ENCODE measurements around the gene IFT81. TPM values are rescaled to one million over a fixed set of nuclear protein-coding genes. Genes with fewer than 3 reads are reported as not detected.

IFT81 gene
- total and polyA plus RNA-seq, 2 experiments from 2014 or later = 17.5 to 22.3 TPM

DNA sequence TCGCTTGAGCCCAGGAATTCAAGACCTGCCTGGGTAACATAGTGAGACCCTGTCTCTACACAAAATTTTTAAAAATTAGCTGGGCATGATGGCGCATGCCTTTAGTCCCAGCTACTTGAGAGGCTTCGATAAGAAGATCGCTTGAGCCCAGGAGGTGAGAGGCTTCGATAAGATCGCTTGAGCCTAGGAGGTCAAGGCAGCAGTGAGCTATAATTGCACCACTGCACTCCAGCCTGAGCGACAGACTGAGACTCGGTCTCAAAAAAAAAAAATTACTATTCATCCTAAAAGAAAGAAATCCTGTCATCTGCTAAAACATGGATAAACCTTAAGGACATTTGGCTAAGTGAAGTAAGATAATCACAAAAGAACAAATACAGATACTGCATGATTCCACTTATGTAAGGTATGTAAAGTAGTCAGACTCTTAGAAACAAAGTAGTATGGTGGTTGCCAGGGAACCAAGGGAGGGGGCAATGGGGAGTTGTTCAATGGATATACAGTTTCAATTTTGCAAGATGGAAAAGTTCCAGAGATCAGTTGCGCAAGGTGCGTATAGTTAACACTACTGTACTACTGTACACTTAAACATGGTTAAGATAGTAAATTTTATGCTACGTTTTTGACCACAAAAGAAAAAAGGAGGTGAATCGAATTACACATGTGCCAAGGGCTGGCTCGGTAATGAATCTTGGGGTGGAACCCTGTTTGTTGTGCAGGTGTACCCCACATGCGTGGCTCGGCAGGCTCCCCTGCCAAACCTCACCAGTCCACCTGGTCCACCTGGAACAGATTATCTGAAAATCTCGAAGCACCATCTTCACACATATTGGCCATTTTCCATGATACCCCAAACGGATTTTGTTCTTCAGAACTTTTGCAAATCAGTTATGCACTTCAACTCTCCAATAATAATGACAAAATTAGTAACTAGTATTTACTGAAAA lies 138.6 kb downstream of the IFT81 start (continued):
- TF ChIP-seq, protein P1, sequence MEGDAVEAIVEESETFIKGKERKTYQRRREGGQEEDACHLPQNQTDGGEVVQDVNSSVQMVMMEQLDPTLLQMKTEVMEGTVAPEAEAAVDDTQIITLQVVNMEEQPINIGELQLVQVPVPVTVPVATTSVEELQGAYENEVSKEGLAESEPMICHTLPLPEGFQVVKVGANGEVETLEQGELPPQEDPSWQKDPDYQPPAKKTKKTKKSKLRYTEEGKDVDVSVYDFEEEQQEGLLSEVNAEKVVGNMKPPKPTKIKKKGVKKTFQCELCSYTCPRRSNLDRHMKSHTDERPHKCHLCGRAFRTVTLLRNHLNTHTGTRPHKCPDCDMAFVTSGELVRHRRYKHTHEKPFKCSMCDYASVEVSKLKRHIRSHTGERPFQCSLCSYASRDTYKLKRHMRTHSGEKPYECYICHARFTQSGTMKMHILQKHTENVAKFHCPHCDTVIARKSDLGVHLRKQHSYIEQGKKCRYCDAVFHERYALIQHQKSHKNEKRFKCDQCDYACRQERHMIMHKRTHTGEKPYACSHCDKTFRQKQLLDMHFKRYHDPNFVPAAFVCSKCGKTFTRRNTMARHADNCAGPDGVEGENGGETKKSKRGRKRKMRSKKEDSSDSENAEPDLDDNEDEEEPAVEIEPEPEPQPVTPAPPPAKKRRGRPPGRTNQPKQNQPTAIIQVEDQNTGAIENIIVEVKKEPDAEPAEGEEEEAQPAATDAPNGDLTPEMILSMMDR (conservative IDR thresholded peaks at IDR 0.05; ENCODE audit: low read depth in 2 of 2) = no peak
- no peak for TF ChIP-seq ETS1 (IDR thresholded peaks at IDR 0.05)
- TF ChIP-seq EZH2phosphoT487 (IDR thresholded peaks at IDR 0.05; ENCODE audit: unreplicated experiment) = no peak
- no peak for TF ChIP-seq NANOG (IDR thresholded peaks at IDR 0.05; ENCODE audit: borderline replicate concordance)
- TF ChIP-seq REST (IDR thresholded peaks at IDR 0.05; ENCODE audit: unreplicated experiment) = no peak
- no peak for TF ChIP-seq EZH2 (IDR thresholded peaks at IDR 0.05; ENCODE audit: low read depth, unreplicated experiment)
- no peak for TF ChIP-seq ZNF331 (CRISPR knock-in tag; IDR thresholded peaks at IDR 0.05; ENCODE audit: low read depth)
- TF ChIP-seq POLR2AphosphoS5 (IDR thresholded peaks at IDR 0.05; ENCODE audit: low read depth) = no peak
- no peak for TF ChIP-seq ZNF114 (CRISPR knock-in tag; IDR thresholded peaks at IDR 0.05)

GRCh38 chr12:110266381-110266960 lies 142.3 kb downstream of the IFT81 start:
- H2AFZ ChIP-seq = peak overlapping the region; percentile 66; the same call in 1 of the 2 replicates
- no peak overlapping the region for H3K4me3 ChIP-seq
- no peak overlapping the region for H3K4me3 Mint-ChIP-seq
- no peaks in the 10 kb centered on the region for H3F3A ChIP-seq (replicated peaks; ENCODE audit: low read depth)
- H3K27ac Mint-ChIP-seq = no peak overlapping the region
- peaks cover 34% of the 10 kb centered on the region for H3K4me1 Mint-ChIP-seq
- H3K4me2 ChIP-seq = no peak overlapping the region
- no peak for ATAC-seq
- H3K36me3 ChIP-seq (ENCODE audit: insufficient read depth) = no peaks in the 10 kb centered on the region
- no peaks in the 10 kb centered on the region for H3K27me3 ChIP-seq (ENCODE audit: insufficient read depth)
- no peaks in the 10 kb centered on the region for H3K36me3 Mint-ChIP-seq (ENCODE audit: low read depth)
- no peaks in the 10 kb centered on the region for H4K20me1 ChIP-seq (replicated peaks; ENCODE audit: insufficient read depth)
- H3K9me3 Mint-ChIP-seq = no peaks in the 10 kb centered on the region; the same call in 2 of the 3 replicates
- peaks cover 6% of the 10 kb centered on the region for H3K27me3 Mint-ChIP-seq (ENCODE audit: insufficient read depth, low read depth, poor library complexity)
- no peak overlapping the region for H3K27ac ChIP-seq (ENCODE audit: low read depth)
- H3K4me1 ChIP-seq (ENCODE audit: insufficient read depth) = peaks cover 27% of the 10 kb centered on the region
- H3K9me2 ChIP-seq (ENCODE audit: insufficient read depth) = no peaks in the 10 kb centered on the region
- H3K79me2 ChIP-seq (replicated peaks; ENCODE audit: insufficient read depth) = no peaks in the 10 kb centered on the region
- DNase-seq (ENCODE audit: low spot score) = no peak
- no peak for TF ChIP-seq REST (IDR thresholded peaks at IDR 0.05; ENCODE audit: unreplicated experiment)
- no peak for TF ChIP-seq CREB1 (CRISPR knock-in tag; IDR thresholded peaks at IDR 0.05; ENCODE audit: low read depth)
- no peak for TF ChIP-seq ETS1 (IDR thresholded peaks at IDR 0.05)

Measured in GM23338 (cell line).